ENCODE measurements around the gene TRMT13. TPM values are rescaled to one million over a fixed set of nuclear protein-coding genes. Genes with fewer than 3 reads are reported as not detected.

TRMT13 gene
- total RNA-seq, 6 experiments from 2014 or later = 9.9 to 13.0 (median 12.0) TPM

- Mint-ChIP-seq H3K27ac (no peak overlapping the region), H3K9me3 (no peaks in the 10 kb centered on the region), H3K4me1 (ENCODE audit: low read depth) (peaks cover 14% of the 10 kb centered on the region), H3K36me3 (ENCODE audit: low read depth) (no peaks in the 10 kb centered on the region; the same call in 1 of the 2 replicates), H3K27me3 (ENCODE audit: insufficient read depth) (no peaks in the 10 kb centered on the region), H3K4me3 (no peak overlapping the region)
- no peak for DNase-seq
- TF ChIP-seq CTCF (IDR thresholded peaks at IDR 0.05) = no peak
Observed at GRCh38 chr1:100101564-100101963, 31.4 kb upstream of the TRMT13 start.

GRCh38 chr1:100107696-100108095 lies 25.3 kb upstream of the TRMT13 start:
- no peak for DNase-seq
- H3K4me3 Mint-ChIP-seq = no peak overlapping the region
- no peak overlapping the region for H3K27ac Mint-ChIP-seq
- H3K4me1 Mint-ChIP-seq (ENCODE audit: low read depth) = peaks cover 10% of the 10 kb centered on the region; the same call in 1 of the 2 replicates
- H3K27me3 Mint-ChIP-seq (ENCODE audit: insufficient read depth) = no peaks in the 10 kb centered on the region
- no peaks in the 10 kb centered on the region; the same call in 1 of the 2 replicates for H3K36me3 Mint-ChIP-seq (ENCODE audit: low read depth)
- no peaks in the 10 kb centered on the region for H3K9me3 Mint-ChIP-seq
- no peak for TF ChIP-seq CTCF (IDR thresholded peaks at IDR 0.05)

GRCh38 chr1:100109554-100110066 lies 23.4 kb upstream of the TRMT13 start:
- no peak for DNase-seq
- no peak overlapping the region for H3K27ac Mint-ChIP-seq
- no peaks in the 10 kb centered on the region for H3K9me3 Mint-ChIP-seq
- H3K27me3 Mint-ChIP-seq (ENCODE audit: insufficient read depth) = no peaks in the 10 kb centered on the region
- no peaks in the 10 kb centered on the region; the same call in 1 of the 2 replicates for H3K36me3 Mint-ChIP-seq (ENCODE audit: low read depth)
- TF ChIP-seq CTCF (IDR thresholded peaks at IDR 0.05) = no peak
- H3K4me3 Mint-ChIP-seq = no peak overlapping the region
- H3K4me1 Mint-ChIP-seq (ENCODE audit: low read depth) = peaks cover 10% of the 10 kb centered on the region; the same call in 1 of the 2 replicates

- no peaks in the 10 kb centered on the region for H3K9me3 Mint-ChIP-seq
- H3K36me3 Mint-ChIP-seq (ENCODE audit: low read depth) = no peaks in the 10 kb centered on the region
- no peak overlapping the region for H3K27ac Mint-ChIP-seq
- no peaks in the 10 kb centered on the region for H3K27me3 Mint-ChIP-seq (ENCODE audit: insufficient read depth)
- no peak for TF ChIP-seq CTCF (IDR thresholded peaks at IDR 0.05)
- DNase-seq = no peak
- peaks cover 10% of the 10 kb centered on the region; the same call in 1 of the 2 replicates for H3K4me1 Mint-ChIP-seq (ENCODE audit: low read depth)
- no peak overlapping the region for H3K4me3 Mint-ChIP-seq
Observed at GRCh38 chr1:100115524-100115923, 17.4 kb upstream of the TRMT13 start.

GRCh38 chr1:100122177-100122576 lies 10.8 kb upstream of the TRMT13 start:
- Mint-ChIP-seq H3K4me3 (no peak overlapping the region), H3K36me3 (ENCODE audit: low read depth) (no peaks in the 10 kb centered on the region), H3K27ac (no peak overlapping the region), H3K9me3 (no peaks in the 10 kb centered on the region), H3K27me3 (ENCODE audit: insufficient read depth) (no peaks in the 10 kb centered on the region), H3K4me1 (ENCODE audit: low read depth) (peaks cover 5% of the 10 kb centered on the region; the same call in 1 of the 2 replicates)
- no peak for TF ChIP-seq CTCF (IDR thresholded peaks at IDR 0.05)
- DNase-seq = peak; percentile 18

All from HFFc6 (cell line).